Right cardiac atrium (tissue), 5 donors: ENCODE results near the gene LPIN2. TPM values are rescaled to one million over a fixed set of nuclear protein-coding genes. Genes with fewer than 3 reads are reported as not detected.
A peak's percentile ranks its signal among the peaks of the same experiment; 100 is the strongest.
"Not testable (repeated sequence)": the region's sequence is repeated elsewhere in the genome, so short reads cannot be mapped to it uniquely, and the experiment has no call there.

Experiments used
- ATAC-seq, 2 donors: fragments of 200-7000 bp; cut with Tn5 transposase; one replicate each; pipeline versions ENCODE4 v1.8.0 to v1.9.1; 2020; ENCODE audit warnings: moderate library complexity in 2 of 2, mild to moderate bottlenecking in 1 of 2
- DNase-seq, 3 donors: peaks; one replicate each; pipeline ENCODE4 v3.0.0-alpha.2; 2020
- H3K27ac ChIP-seq: one replicate; pipeline ENCODE4 v1.5.1; 2013; ENCODE audit warnings: mild to moderate bottlenecking, low read length, control low read depth, moderate library complexity
- H3K27me3 ChIP-seq: one replicate; pipeline ENCODE4 v1.6.1; 2013; ENCODE audit not compliant: control insufficient read depth, insufficient read depth
- H3K4me1 ChIP-seq: one replicate; pipeline ENCODE4 v1.6.1; 2013; ENCODE audit warnings: low read length; ENCODE audit not compliant: control insufficient read depth, insufficient read depth
- H3K4me3 ChIP-seq: one replicate; pipeline ENCODE4 v1.5.1; 2013; ENCODE audit warnings: low read length, control low read depth
- H3K9me3 ChIP-seq: one replicate; pipeline ENCODE4 v1.6.1; 2013; ENCODE audit warnings: low read length; ENCODE audit not compliant: control insufficient read depth
- WGBS: extraction: QIAGEN DNeasy Blood & Tissue Kit; methylation state at CpG from one replicate; pipeline ENCODE4 v1.1.7; 2013; 5-methylcytosine and 5-hydroxymethylcytosine counted together
- intact Hi-C, 4 donors: fragments of 100-400 bp; cut with DNase I; formaldehyde crosslinking; loops; one replicate each; pipeline versions ENCODE4 v1.11.0 to v1.14.0; 2022 to 2023
- polyA plus RNA-seq: library from polyadenylated mRNA; stranded (reverse); fragments of 200-250 nt; gene quantifications from one replicate; pipeline ENCODE4 v1.2.3, GENCODE V29; 2013
- total RNA-seq, 4 donors: library from RNA; stranded (reverse); fragmentation: NEBNext Ultra II Directional; extraction: Animal tissue kit (Norgen Biotek cat#: 25700); gene quantifications; one replicate each; pipeline ENCODE4 v1.2.1, GENCODE V29; 2021
- donor health status: healthy with polysubstance abuse.
- donor health status: DM: no; HTN: yes; CAD: no.
- donor health status: DM: no; HTN: no; CAD: no.
- donor health status: DM: no; HTN: yes; CAD: no; lungs with severe emphysema.
- donor health status: DM: yes; HTN: yes; CAD: no.

Gene LPIN2
- total and polyA plus RNA-seq, 5 donors, result 5.0 to 18.1 (median 13.5) TPM

- peak in 2 of 3 donors; percentile 35 to 75 for DNase-seq
- Histone ChIP-seq H3K9me3 (no peaks in the 10 kb centered on the region), H3K4me1 (no peaks in the 10 kb centered on the region), H3K27me3 (no peaks in the 10 kb centered on the region), H3K4me3 (no peak overlapping the region), H3K27ac (no peak overlapping the region)
- intact Hi-C loops, result no loop called here
- ATAC-seq, result peak; percentile 21 to 40
- WGBS, result 50% methylated on average over 12 of the region's 12 CpGs
Measured at GRCh38 chr18:3044931-3045698, 32.2 kb upstream of the LPIN2 start.

- no peak for DNase-seq
- Histone ChIP-seq H3K9me3 (no peaks in the 10 kb centered on the region), H3K4me1 (no peaks in the 10 kb centered on the region), H3K4me3 (no peak overlapping the region), H3K27me3 (no peaks in the 10 kb centered on the region), H3K27ac (no peak overlapping the region)
- WGBS, result 88% methylated on average over 2 of the region's 2 CpGs
- intact Hi-C loops, result no loop called here
- ATAC-seq, result no peak
Measured at GRCh38 chr18:3042379-3042778, 29.4 kb upstream of the LPIN2 start.

- ATAC-seq (no peak), DNase-seq (no peak)
- Histone ChIP-seq H3K27me3 (no peaks in the 10 kb centered on the region), H3K4me3 (no peak overlapping the region), H3K4me1 (no peaks in the 10 kb centered on the region), H3K9me3 (no peaks in the 10 kb centered on the region), H3K27ac (no peak overlapping the region)
- intact Hi-C loops, result no loop called here
- 77% methylated on average over 5 of the region's 5 CpGs for WGBS
Measured at GRCh38 chr18:3041843-3042242, 28.9 kb upstream of the LPIN2 start.

- ATAC-seq (no peak), DNase-seq (no peak)
- 97% methylated on average over 8 of the region's 8 CpGs for WGBS
Measured at GRCh38 chr18:3040881-3041280, 27.9 kb upstream of the LPIN2 start.

GRCh38 chr18:3040173-3040572 lies 27.2 kb upstream of the LPIN2 start:
- Histone ChIP-seq H3K4me3 (no peak overlapping the region), H3K27ac (no peak overlapping the region), H3K27me3 (no peaks in the 10 kb centered on the region), H3K4me1 (no peaks in the 10 kb centered on the region), H3K9me3 (no peaks in the 10 kb centered on the region)
- intact Hi-C loops, result no loop called here
- DNase-seq (no peak), ATAC-seq (no peak)
- 95% methylated on average over 2 of the region's 2 CpGs for WGBS

More at GRCh38 chr18:3040881-3041280, 27.9 kb upstream of the LPIN2 start:
- intact Hi-C loops, result no loop called here
- no peak overlapping the region for H3K27ac ChIP-seq
- H3K27me3 ChIP-seq, result no peaks in the 10 kb centered on the region
- no peaks in the 10 kb centered on the region for H3K9me3 ChIP-seq
- no peak overlapping the region for H3K4me3 ChIP-seq
- no peaks in the 10 kb centered on the region for H3K4me1 ChIP-seq

GRCh38 chr18:3037423-3037915 lies 24.5 kb upstream of the LPIN2 start:
- Histone ChIP-seq H3K4me3 (no peak overlapping the region), H3K9me3 (no peaks in the 10 kb centered on the region), H3K4me1 (no peaks in the 10 kb centered on the region), H3K27ac (no peak overlapping the region), H3K27me3 (no peaks in the 10 kb centered on the region)
- no peak for DNase-seq
- ATAC-seq, result peak; percentile 65 to 67
- WGBS, result 46% methylated on average over 4 of the region's 4 CpGs
- intact Hi-C loops, result no loop called here

- no peak overlapping the region for H3K4me3 ChIP-seq
- H3K27ac ChIP-seq, result no peak overlapping the region
- intact Hi-C loops, result no loop called here
- no peak for DNase-seq
- no peak for ATAC-seq
- WGBS, result 96% methylated on average over 5 of the region's 5 CpGs
- no peaks in the 10 kb centered on the region for H3K4me1 ChIP-seq
- no peaks in the 10 kb centered on the region for H3K9me3 ChIP-seq
- no peaks in the 10 kb centered on the region for H3K27me3 ChIP-seq
Measured at GRCh38 chr18:3036108-3036507, 23.2 kb upstream of the LPIN2 start.

GRCh38 chr18:3035635-3036034 lies 22.7 kb upstream of the LPIN2 start:
- intact Hi-C loops, result no loop called here
- no peak for DNase-seq
- WGBS, result 95% methylated on average over 5 of the region's 5 CpGs

GRCh38 chr18:3032721-3033120 lies 19.8 kb upstream of the LPIN2 start:
- 83% methylated on average over 3 of the region's 3 CpGs for WGBS

More at GRCh38 chr18:3035635-3036034, 22.7 kb upstream of the LPIN2 start:
- Histone ChIP-seq H3K27ac (no peak overlapping the region), H3K27me3 (no peaks in the 10 kb centered on the region), H3K4me1 (no peaks in the 10 kb centered on the region), H3K9me3 (no peaks in the 10 kb centered on the region), H3K4me3 (no peak overlapping the region)
- no peak for ATAC-seq

GRCh38 chr18:3029215-3029952 lies 16.4 kb upstream of the LPIN2 start:
- H3K4me3 ChIP-seq, result no peak overlapping the region
- ATAC-seq, result peak; percentile 40 to 71
- whole genome bisulfite sequencing, result 17% methylated on average over 12 of the region's 12 CpGs

More at GRCh38 chr18:3032721-3033120, 19.8 kb upstream of the LPIN2 start:
- no peaks in the 10 kb centered on the region for H3K27me3 ChIP-seq
- H3K27ac ChIP-seq, result no peak overlapping the region
- H3K4me1 ChIP-seq, result no peaks in the 10 kb centered on the region
- no peak overlapping the region for H3K4me3 ChIP-seq
- no peak for ATAC-seq
- no peak for DNase-seq
- no peaks in the 10 kb centered on the region for H3K9me3 ChIP-seq
- intact Hi-C loops, result no loop called here

GRCh38 chr18:3028115-3028514 lies 15.2 kb upstream of the LPIN2 start:
- WGBS, result 93% methylated on average over 3 of the region's 3 CpGs
- intact Hi-C loops, H3K27ac ChIP-seq: not testable (repeated sequence)

More at GRCh38 chr18:3029215-3029952, 16.4 kb upstream of the LPIN2 start:
- peak overlapping the region; percentile 9 for H3K27ac ChIP-seq
- H3K9me3 ChIP-seq, result no peaks in the 10 kb centered on the region
- peaks cover 2% of the 10 kb centered on the region for H3K4me1 ChIP-seq
- intact Hi-C loops, result no loop called here
- DNase-seq, result no peak
- H3K27me3 ChIP-seq, result no peaks in the 10 kb centered on the region

More at GRCh38 chr18:3028115-3028514, 15.2 kb upstream of the LPIN2 start:
- not testable (repeated sequence) for H3K27me3 ChIP-seq, ATAC-seq, H3K9me3 ChIP-seq, H3K4me3 ChIP-seq, H3K4me1 ChIP-seq, DNase-seq
